K562 (cell line): ENCODE data around the gene HPX. TPM values are rescaled to one million over a fixed set of nuclear protein-coding genes. Genes with fewer than 3 reads are reported as not detected.

ENCODE experiments used
- ATAC-seq: fragments of 200-7000 bp; cut with Tn5 transposase; 3 replicates; pipeline ENCODE4 v1.9.1; 2020; ENCODE audit warnings: moderate library complexity
- BruUV-seq: library from RNA; stranded (reverse); fragments of 400-500 nt; replicated peaks from 2 replicates; lab custom pipeline; 2021; lab: Mats Ljungman, UMichigan
- CTCF ChIA-PET: fragments of 300-600 bp; formaldehyde crosslinking; extraction: SDS; loops from one replicate; lab custom pipeline; 2021; ENCODE audit warnings: low intra/inter-chr PET ratio; lab: Yijun Ruan, JAX
- POLR2A ChIA-PET: fragments of 300-600, 350-650 bp; sonication (Branson Sonifier 250); formaldehyde crosslinking; extraction: SDS; loops from one replicate; lab custom pipeline; 2021; ENCODE audit warnings: antibody characterized with exemption, inconsistent platforms; lab: Yijun Ruan, JAX
- DNase-seq, 4 experiments: peaks; one replicate each; pipeline versions ENCODE4 v3.0.0 to v3.0.0-alpha.2; 2011 to 2018; ENCODE audit warnings: low spot score in 3 of 4, mixed read lengths in 3 of 4; ENCODE audit errors: extremely low read depth in 1 of 4
- FAIRE-seq: peaks from 2 replicates; lab custom pipeline; 2011; peaks lifted over from hg19 to GRCh38; lab: Jason Lieb, UNC
- H2AFZ ChIP-seq: 2 replicates; pipeline ENCODE4 v1.6.0; 2011; ENCODE audit warnings: low read depth, low read length, control low read depth, inconsistent platforms
- H3K27ac ChIP-seq: fragments of 200-600 bp; 3 replicates; pipeline ENCODE4 v1.8.0; 2011; ENCODE audit warnings: low read depth, mild to moderate bottlenecking, control low read depth, inconsistent platforms, low read length, moderate library complexity, mixed read lengths; ENCODE audit errors: extremely low read depth
- H3K27me3 ChIP-seq, 2 experiments: fragments of 300-600 bp in 1 of 2; 2 replicates in 1 of 2; 3 replicates in 1 of 2; pipeline versions ENCODE4 v1.6.0 to v1.8.0; 2011; ENCODE audit warnings: inconsistent platforms in 2 of 2, low read length in 2 of 2, mild to moderate bottlenecking in 1 of 2, mixed read lengths in 1 of 2, moderate library complexity in 1 of 2; ENCODE audit not compliant: control insufficient read depth in 2 of 2, insufficient read depth in 2 of 2
- H3K36me3 ChIP-seq: fragments of 300-600 bp; 3 replicates; pipeline ENCODE4 v1.8.0; 2011; ENCODE audit warnings: mild to moderate bottlenecking, low read length, inconsistent platforms; ENCODE audit not compliant: control insufficient read depth, insufficient read depth
- H3K4me1 ChIP-seq, 2 experiments: fragments of 200-600 bp in 1 of 2; replicated peaks in 1 of 2; 2 replicates in 1 of 2; 3 replicates in 1 of 2; pipeline versions ENCODE4 v1.5.1 to v1.8.0; 2011; ENCODE audit warnings: inconsistent platforms in 2 of 2, low read length in 2 of 2, mild to moderate bottlenecking in 1 of 2, mixed read lengths in 1 of 2, moderate library complexity in 1 of 2; ENCODE audit not compliant: control insufficient read depth in 2 of 2, insufficient read depth in 2 of 2
- H3K4me2 ChIP-seq: 2 replicates; pipeline ENCODE4 v1.6.1; 2011; ENCODE audit warnings: low read length, control low read depth, inconsistent platforms, mixed read lengths; ENCODE audit not compliant: insufficient read depth
- H3K4me3 ChIP-seq: fragments of 200-600 bp; sonication (generic), shearing (Covaris generic); 2 replicates; pipeline ENCODE4 v1.5.1; 2016; ENCODE audit warnings: control low read depth, inconsistent platforms
- H3K79me2 ChIP-seq: fragments of 200-600 bp; 3 replicates; pipeline ENCODE4 v1.8.0; 2011; ENCODE audit warnings: low read length, inconsistent platforms; ENCODE audit not compliant: control insufficient read depth, insufficient read depth
- H3K9ac ChIP-seq, 2 experiments: 2 replicates each; pipeline versions ENCODE4 v1.6.0 to v1.6.1; 2011; ENCODE audit warnings: low read depth in 2 of 2, low read length in 2 of 2, control low read depth in 1 of 2, inconsistent platforms in 1 of 2, mild to moderate bottlenecking in 1 of 2, mixed read lengths in 1 of 2; ENCODE audit not compliant: insufficient read depth in 1 of 2
- H3K9me1 ChIP-seq: one replicate; pipeline ENCODE4 v1.6.0; 2011; ENCODE audit warnings: inconsistent platforms, mild to moderate bottlenecking, low read length, moderate library complexity; ENCODE audit not compliant: control insufficient read depth, insufficient read depth
- H3K9me3 ChIP-seq: replicated peaks from 2 replicates; pipeline ENCODE4 v1.5.1; 2011; ENCODE audit warnings: low read depth, low read length, inconsistent platforms; ENCODE audit not compliant: control insufficient read depth, insufficient read depth
- H4K20me1 ChIP-seq: replicated peaks from 2 replicates; pipeline ENCODE4 v1.6.1; 2011; ENCODE audit warnings: low read length, inconsistent platforms, mixed read lengths; ENCODE audit not compliant: control insufficient read depth, insufficient read depth
- CBX1 ChIP-seq: sonication (generic); IDR thresholded peaks from 2 replicates; pipeline ENCODE4 v1.6.1; 2016; ENCODE audit warnings: antibody characterized with exemption, low read depth, mild to moderate bottlenecking
- CHD2 ChIP-seq: IDR thresholded peaks from 2 replicates; pipeline ENCODE4 v1.6.1; 2011; ENCODE audit warnings: low read depth, low read length
- FOXP4 ChIP-seq: sonication (generic); formaldehyde crosslinking; IDR thresholded peaks from 2 replicates; pipeline ENCODE4 v1.8.0; 2022; ENCODE audit warnings: mild to moderate bottlenecking, missing genetic modification reagents, borderline replicate concordance
- JUNB ChIP-seq: fragments of 450-650 bp; formaldehyde crosslinking; conservative IDR thresholded peaks from 2 replicates; pipeline ENCODE4 v1.4.0; 2020; ENCODE audit warnings: mild to moderate bottlenecking
- NFIC ChIP-seq: fragments of 450-650 bp; IDR thresholded peaks from 2 replicates; pipeline ENCODE4 v1.6.1; 2017; ENCODE audit warnings: mild to moderate bottlenecking, inconsistent platforms
- NFRKB ChIP-seq: fragments of 450-650 bp; IDR thresholded peaks from 2 replicates; pipeline ENCODE4 v1.6.1; 2016; ENCODE audit warnings: low read depth
- NR1H2 ChIP-seq: sonication (generic); formaldehyde crosslinking; IDR thresholded peaks from 2 replicates; pipeline ENCODE4 v1.4.0; 2020; ENCODE audit warnings: mild to moderate bottlenecking, missing genetic modification reagents
- PRPF4 ChIP-seq: fragments of 200-400 bp; formaldehyde crosslinking; IDR thresholded peaks from one replicate; pipeline ENCODE4 v1.6.1; 2017; ENCODE audit warnings: low read length, low read depth, mild to moderate bottlenecking; ENCODE audit not compliant: insufficient read depth, poor library complexity, severe bottlenecking
- RBFOX2 ChIP-seq: fragments of 200-400 bp; formaldehyde crosslinking; IDR thresholded peaks from 2 replicates; pipeline ENCODE4 v1.6.1; 2017; ENCODE audit warnings: low read depth, mild to moderate bottlenecking, low read length, moderate library complexity
- THAP12 ChIP-seq: fragments of 250-450 bp; sonication (Bioruptor Pico); IDR thresholded peaks from 2 replicates; pipeline ENCODE4 v1.9.0; 2021; ENCODE audit warnings: mild to moderate bottlenecking, inconsistent platforms
- ZNF165 ChIP-seq: fragments of 250-450 bp; sonication (Bioruptor Pico); IDR thresholded peaks from 2 replicates; pipeline ENCODE4 v1.4.0; 2020; ENCODE audit warnings: borderline replicate concordance
- ZNF444 ChIP-seq: fragments of 250-450 bp; sonication (Bioruptor Pico); IDR thresholded peaks from 2 replicates; pipeline ENCODE4 v1.4.0; 2020; ENCODE audit warnings: mild to moderate bottlenecking, moderate library complexity
- ZNF696 ChIP-seq: fragments of 250-450 bp; sonication (Bioruptor Pico); conservative IDR thresholded peaks from 2 replicates; pipeline ENCODE4 v1.4.0; 2020; ENCODE audit warnings: mild to moderate bottlenecking, moderate library complexity
- ZNF830 ChIP-seq: fragments of 250-450 bp; sonication (Bioruptor Pico); IDR thresholded peaks from 2 replicates; pipeline ENCODE4 v1.5.0; 2021; ENCODE audit warnings: mild to moderate bottlenecking
- WGBS: fragments of 100-300 bp; shearing (Covaris generic); methylation state at CpG from one replicate; pipeline ENCODE4 v1.1.6; 2016; ENCODE audit warnings: low coverage, mixed read lengths; ENCODE audit not compliant: insufficient coverage; ENCODE audit errors: missing lambda C conversion rate; 5-methylcytosine and 5-hydroxymethylcytosine counted together
- in situ Hi-C: fragments of 300-500 bp; cut with MboI; formaldehyde crosslinking; loops from 4 replicates; pipeline ENCODE4 v1.15.0; 2018; ENCODE audit warnings: inconsistent platforms, mixed read lengths
- intact Hi-C: fragments of 100-400 bp; cut with micrococcal nuclease; formaldehyde crosslinking; loops from 2 replicates; pipeline ENCODE4 v1.14.2; 2022
- polyA plus RNA-seq, 8 experiments: library from polyadenylated mRNA; depleted of rRNA in 4 of 8; stranded (reverse) in 5 of 8; unstranded in 3 of 8; fragments of >200 nt; fragmentation: Nextera tagmentation in 2 of 8; fragmentation: Illumina TruSeq in 1 of 8; extraction: Ambion mirVana in 2 of 8; extraction: Trizol in 1 of 8; gene quantifications; 2 replicates each; pipeline versions ENCODE4 v1.2.1 to v1.2.3, GENCODE V29; 2011 to 2014; ENCODE audit warnings: inconsistent platforms in 1 of 8, missing spikeins in 1 of 8
- total RNA-seq, 7 experiments: library from RNA; depleted of rRNA in 6 of 7; stranded (reverse); fragments of >200 nt in 6 of 7; fragmentation: Illumina TruSeq in 2 of 7; extraction: Trizol in 2 of 7; gene quantifications; 2 replicates each; pipeline versions ENCODE4 v1.2.1 to v1.2.3, GENCODE V29; 2011 to 2021; ENCODE audit warnings: low replicate concordance in 1 of 7
- TF ChIP-seq, protein P1 (sequence below): sonication (generic); formaldehyde crosslinking; IDR thresholded peaks from 2 replicates; pipeline ENCODE4 v1.8.1; 2022; ENCODE audit warnings: missing genetic modification reagents
- TF ChIP-seq, protein P2 (sequence below): sonication (generic); formaldehyde crosslinking; IDR thresholded peaks from 2 replicates; pipeline ENCODE4 v1.8.1; 2023; ENCODE audit warnings: mild to moderate bottlenecking, missing genetic modification reagents, moderate library complexity

HPX gene
- total and polyA plus RNA-seq, 9 of the 15 experiments (the other 6 are each of a cell fraction or from before 2014, with no cell fraction given) = 0.12 to 1.2 (median 0.49) TPM; not detected in 1

DNA sequence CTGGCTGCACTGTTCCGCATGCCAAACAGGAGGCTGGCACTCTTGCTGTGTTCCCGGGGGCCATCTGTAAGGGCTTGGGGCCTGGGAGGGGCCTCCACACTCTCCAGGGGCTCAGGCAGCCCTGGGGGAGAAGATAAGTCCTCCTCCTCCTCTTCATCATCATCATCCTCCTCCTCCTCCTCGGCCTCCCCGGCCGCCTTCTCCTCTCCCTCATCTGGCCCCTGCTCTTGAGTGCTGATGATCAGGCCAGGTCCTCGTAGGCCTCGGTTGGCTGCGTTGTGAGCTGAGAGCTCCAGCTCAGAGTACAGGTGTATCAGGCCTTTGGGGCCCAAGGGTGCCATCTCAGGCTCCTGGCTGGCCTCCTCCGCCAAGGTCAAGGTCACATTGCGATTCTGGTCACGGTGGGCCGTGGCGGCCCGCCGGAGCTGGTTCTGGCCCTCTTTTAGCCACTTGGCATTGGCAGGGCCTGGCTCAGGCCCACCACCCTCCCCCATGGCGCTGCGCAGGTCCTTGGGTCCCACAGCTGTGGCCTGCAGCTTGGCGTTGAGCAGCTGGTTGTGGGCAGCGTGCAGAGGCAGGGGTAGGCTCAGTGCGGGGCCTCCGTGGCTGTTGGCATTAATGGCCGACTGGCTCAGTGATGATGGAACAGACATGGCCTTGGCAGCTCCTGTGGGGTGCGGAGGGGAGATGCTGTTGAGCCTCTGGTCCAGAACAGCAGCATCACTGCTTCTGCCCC is 29.9 kb downstream of the HPX start:
- ChIA-PET CTCF (no interaction called here), POLR2A (interaction anchor here (0.7 to 1.7 kb wide), 4 partner anchors 8 to 566 kb away, joined by 3 to 11 read pairs (median 3); partner anchors contain the start of gene APBB1)
- in situ Hi-C loops = no loop called here
- intact Hi-C loops = no loop called here
- peaks cover 32 to 50% of the 10 kb centered on the region in 2 experiments; a peak in 4 of 5 replicates for H3K27me3 ChIP-seq
- no TSS peak for BruUV-seq
- no peak overlapping the region for H2AFZ ChIP-seq
- no peaks in the 10 kb centered on the region for H3K36me3 ChIP-seq
- DNase-seq (no peak), ATAC-seq (no peak), FAIRE-seq (no peak)
- H3K4me1 ChIP-seq = peaks cover 2 to 9% of the 10 kb centered on the region in 2 experiments; a peak in 2 of 5 replicates
- no peak overlapping the region for H3K4me2 ChIP-seq
- H4K20me1 ChIP-seq = 0 out of 2 replicates have a peak, but pooled peaks cover 3% of the 10 kb centered on the region
- no peaks in the 10 kb centered on the region for H3K79me2 ChIP-seq
- no peak overlapping the region for H3K9ac ChIP-seq
- no peaks in the 10 kb centered on the region for H3K9me3 ChIP-seq
- no peak overlapping the region for H3K4me3 ChIP-seq
- no peaks in the 10 kb centered on the region for H3K9me1 ChIP-seq
- no peak overlapping the region for H3K27ac ChIP-seq
- WGBS = 24% methylated on average over 20 of the region's 23 CpGs
- no peak for TF ChIP-seq PRPF4
- TF ChIP-seq CHD2 = no peak
- TF ChIP-seq ZNF696 = no peak
- TF ChIP-seq THAP12 = no peak
- TF ChIP-seq, protein P1, sequence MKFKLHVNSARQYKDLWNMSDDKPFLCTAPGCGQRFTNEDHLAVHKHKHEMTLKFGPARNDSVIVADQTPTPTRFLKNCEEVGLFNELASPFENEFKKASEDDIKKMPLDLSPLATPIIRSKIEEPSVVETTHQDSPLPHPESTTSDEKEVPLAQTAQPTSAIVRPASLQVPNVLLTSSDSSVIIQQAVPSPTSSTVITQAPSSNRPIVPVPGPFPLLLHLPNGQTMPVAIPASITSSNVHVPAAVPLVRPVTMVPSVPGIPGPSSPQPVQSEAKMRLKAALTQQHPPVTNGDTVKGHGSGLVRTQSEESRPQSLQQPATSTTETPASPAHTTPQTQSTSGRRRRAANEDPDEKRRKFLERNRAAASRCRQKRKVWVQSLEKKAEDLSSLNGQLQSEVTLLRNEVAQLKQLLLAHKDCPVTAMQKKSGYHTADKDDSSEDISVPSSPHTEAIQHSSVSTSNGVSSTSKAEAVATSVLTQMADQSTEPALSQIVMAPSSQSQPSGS (CRISPR knock-in tag) = no peak
- TF ChIP-seq, protein P2, sequence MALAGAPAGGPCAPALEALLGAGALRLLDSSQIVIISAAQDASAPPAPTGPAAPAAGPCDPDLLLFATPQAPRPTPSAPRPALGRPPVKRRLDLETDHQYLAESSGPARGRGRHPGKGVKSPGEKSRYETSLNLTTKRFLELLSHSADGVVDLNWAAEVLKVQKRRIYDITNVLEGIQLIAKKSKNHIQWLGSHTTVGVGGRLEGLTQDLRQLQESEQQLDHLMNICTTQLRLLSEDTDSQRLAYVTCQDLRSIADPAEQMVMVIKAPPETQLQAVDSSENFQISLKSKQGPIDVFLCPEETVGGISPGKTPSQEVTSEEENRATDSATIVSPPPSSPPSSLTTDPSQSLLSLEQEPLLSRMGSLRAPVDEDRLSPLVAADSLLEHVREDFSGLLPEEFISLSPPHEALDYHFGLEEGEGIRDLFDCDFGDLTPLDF (CRISPR knock-in tag) = no peak
- TF ChIP-seq CBX1 = no peak
- TF ChIP-seq ZNF165 (CRISPR knock-in tag) = no peak
- no peak for TF ChIP-seq ZNF830
- no peak for TF ChIP-seq JUNB
- no peak for TF ChIP-seq ZNF444 (CRISPR knock-in tag)
- no peak for TF ChIP-seq NFRKB
- TF ChIP-seq RBFOX2 = no peak
- no peak for TF ChIP-seq FOXP4 (CRISPR knock-in tag)
- no peak for TF ChIP-seq NFIC
- no peak for TF ChIP-seq NR1H2 (CRISPR knock-in tag)
